Gastroesophageal sphincter (tissue), 3 donors: Measurements from ENCODE around the gene EDAR.

Experiments
- CTCF ChIP-seq, 4 experiments: fragments of 200-600 bp in 2 of 4; fragments of 450-650 bp in 2 of 4; sonication (generic) in 1 of 4; IDR thresholded peaks; one replicate each; pipeline ENCODE4 v1.5.1; 2017 to 2019; ENCODE audit warnings: antibody characterized with exemption in 4 of 4, mild to moderate bottlenecking in 2 of 4, moderate library complexity in 2 of 4
- POLR2AphosphoS5 ChIP-seq: sonication (generic); formaldehyde crosslinking; IDR thresholded peaks from one replicate; pipeline ENCODE4 v1.6.1; 2017; ENCODE audit warnings: antibody characterized with exemption

- no peak for TF ChIP-seq POLR2AphosphoS5
- no peak for TF ChIP-seq CTCF (IDR thresholded peaks at IDR 0.05)
Observed at GRCh38 chr2:108942888-108943287, 46.1 kb downstream of the EDAR start.
